GM12878 (cell line): ENCODE results near the gene FMNL2. TPM values are rescaled to one million over a fixed set of nuclear protein-coding genes. Genes with fewer than 3 reads are reported as not detected.

Experiments used
- ATAC-seq: fragments of 200-7000 bp; cut with Tn5 transposase; 3 replicates; pipeline ENCODE4 v1.9.1; 2020; ENCODE audit warnings: mild to moderate bottlenecking, moderate library complexity
- BruUV-seq: library from RNA; stranded (reverse); fragments of 400-500 nt; replicated peaks from 2 replicates; lab custom pipeline; 2021; lab: Mats Ljungman, UMichigan
- CTCF ChIA-PET: fragments of 300-600 bp; sonication (Branson Sonifier 250); formaldehyde crosslinking; extraction: SDS; loops from one replicate; lab custom pipeline; 2021; ENCODE audit warnings: inconsistent platforms; lab: Yijun Ruan, JAX
- POLR2A ChIA-PET: fragments of 350-600 bp; formaldehyde crosslinking; extraction: SDS; loops from one replicate; lab custom pipeline; 2021; ENCODE audit warnings: inconsistent platforms; lab: Charles Lee
- RAD21 ChIA-PET: fragments of 300-600 bp; sonication (Branson Sonifier 250); formaldehyde crosslinking; loops from one replicate; lab custom pipeline; 2023; ENCODE audit warnings: antibody characterized with exemption; ENCODE audit not compliant: unreplicated experiment; lab: Charles Lee
- SMC1A ChIA-PET: fragments of 300-600 bp; sonication (Branson Sonifier 250); formaldehyde crosslinking; loops from one replicate; lab custom pipeline; 2023; ENCODE audit not compliant: unreplicated experiment, uncharacterized antibody; lab: Charles Lee
- DNase-seq: peaks from one replicate; pipeline ENCODE4 v3.0.0-alpha.2; 2011; ENCODE audit warnings: low read depth, low spot score
- FAIRE-seq: peaks from 3 replicates; lab custom pipeline; 2011; peaks lifted over from hg19 to GRCh38; lab: Jason Lieb, UNC
- H2AFZ ChIP-seq: 2 replicates; pipeline ENCODE4 v1.6.0; 2011; ENCODE audit warnings: low read depth, low read length, control low read depth; ENCODE audit not compliant: control insufficient read depth
- H3K27ac ChIP-seq: 2 replicates; pipeline ENCODE4 v1.5.1; 2011; ENCODE audit warnings: control low read depth; ENCODE audit not compliant: control insufficient read depth, insufficient read depth
- H3K27me3 ChIP-seq, 2 experiments: replicated peaks in 1 of 2; 2 replicates each; pipeline versions ENCODE4 v1.6.0 to v1.6.1; 2011; ENCODE audit warnings: low read length in 1 of 2; ENCODE audit not compliant: control insufficient read depth in 2 of 2, insufficient read depth in 2 of 2
- H3K36me3 ChIP-seq, 2 experiments: 2 replicates each; pipeline ENCODE4 v1.5.1; 2011; ENCODE audit warnings: low read length in 1 of 2; ENCODE audit not compliant: control insufficient read depth in 2 of 2, insufficient read depth in 2 of 2
- H3K4me1 ChIP-seq: 2 replicates; pipeline ENCODE4 v1.6.1; 2011; ENCODE audit warnings: mild to moderate bottlenecking, low read length, moderate library complexity, mixed read lengths; ENCODE audit not compliant: control insufficient read depth, insufficient read depth
- H3K4me2 ChIP-seq: 2 replicates; pipeline ENCODE4 v1.6.0; 2011; ENCODE audit warnings: control low read depth; ENCODE audit not compliant: control insufficient read depth, insufficient read depth
- H3K4me3 ChIP-seq: fragments of 200-600 bp; sonication (generic); 2 replicates; pipeline ENCODE4 v1.5.1; 2016
- H3K79me2 ChIP-seq: 2 replicates; pipeline ENCODE4 v1.6.0; 2011; ENCODE audit warnings: low read length; ENCODE audit not compliant: control insufficient read depth, insufficient read depth
- H3K9ac ChIP-seq: 2 replicates; pipeline ENCODE4 v1.8.0; 2011; ENCODE audit warnings: low read length, control low read depth, mixed read lengths; ENCODE audit not compliant: control insufficient read depth, insufficient read depth
- H3K9me3 ChIP-seq: replicated peaks from 3 replicates; pipeline ENCODE4 v1.5.1; 2011; ENCODE audit warnings: mild to moderate bottlenecking, low read length; ENCODE audit not compliant: control insufficient read depth, insufficient read depth
- H4K20me1 ChIP-seq: 2 replicates; pipeline ENCODE4 v1.6.0; 2011; ENCODE audit not compliant: control insufficient read depth, insufficient read depth
- IKZF1 ChIP-seq: fragments of 450-650 bp; conservative IDR thresholded peaks from 2 replicates; pipeline ENCODE4 v1.6.1; 2017; ENCODE audit warnings: antibody characterized with exemption, mild to moderate bottlenecking
- IKZF2 ChIP-seq, 2 experiments: fragments of 450-650 bp; IDR thresholded peaks; 2 replicates each; pipeline ENCODE4 v1.6.1; 2017; ENCODE audit warnings: mild to moderate bottlenecking in 2 of 2, moderate library complexity in 2 of 2
- IRF4 ChIP-seq: IDR thresholded peaks from 2 replicates; pipeline ENCODE4 v1.6.1; 2011; ENCODE audit warnings: low read depth, low read length
- MLLT1 ChIP-seq: fragments of 450-650 bp; IDR thresholded peaks from 2 replicates; pipeline ENCODE4 v1.6.1; 2016; ENCODE audit warnings: mild to moderate bottlenecking
- POLR2A ChIP-seq: IDR thresholded peaks from 2 replicates; pipeline ENCODE4 v1.6.1; 2011; ENCODE audit warnings: low read depth, mild to moderate bottlenecking, low read length
- POLR2AphosphoS5 ChIP-seq: IDR thresholded peaks from 2 replicates; pipeline ENCODE4 v1.6.1; 2011; ENCODE audit warnings: mild to moderate bottlenecking, low read length, inconsistent platforms
- RBBP5 ChIP-seq: fragments of 200-600 bp; sonication (generic); conservative IDR thresholded peaks from 2 replicates; pipeline ENCODE4 v1.6.1; 2016
- RELA ChIP-seq: fragments of 450-650 bp; IDR thresholded peaks from 2 replicates; pipeline ENCODE4 v1.8.0; 2014; ENCODE audit warnings: borderline replicate concordance; ENCODE audit not compliant: partially characterized antibody
- RUNX3 ChIP-seq: IDR thresholded peaks from 2 replicates; pipeline ENCODE4 v1.6.1; 2012; ENCODE audit warnings: low read length, inconsistent platforms
- ZNF217 ChIP-seq: fragments of 450-650 bp; IDR thresholded peaks from 2 replicates; pipeline ENCODE4 v1.6.1; 2017; ENCODE audit warnings: antibody characterized with exemption, mild to moderate bottlenecking
- ZNF384 ChIP-seq: IDR thresholded peaks from 2 replicates; pipeline ENCODE4 v1.6.1; 2012; ENCODE audit warnings: low read depth, mild to moderate bottlenecking, low read length, improper control_type of control experiment, borderline replicate concordance
- ZZZ3 ChIP-seq: IDR thresholded peaks from 2 replicates; pipeline ENCODE4 v1.6.1; 2011; ENCODE audit warnings: low read depth; ENCODE audit not compliant: control insufficient read depth, insufficient read length
- WGBS: methylation state at CpG from one replicate; pipeline ENCODE4 v1.1.6; 2016; ENCODE audit warnings: low lambda C conversion rate; ENCODE audit not compliant: insufficient replicate concordance, insufficient coverage; ENCODE audit errors: missing lambda C conversion rate; 5-methylcytosine and 5-hydroxymethylcytosine counted together
- in situ Hi-C: fragments of 300-500 bp; cut with MboI; formaldehyde crosslinking; loops from 9 replicates; pipeline ENCODE4 v1.14.3; 2018; ENCODE audit warnings: mixed read lengths
- intact Hi-C: fragments of 100-400 bp; cut with micrococcal nuclease; formaldehyde crosslinking; loops from one replicate; pipeline ENCODE4 v1.14.2; 2022; ENCODE audit not compliant: unreplicated experiment
- polyA plus RNA-seq, 11 experiments: library from polyadenylated mRNA; depleted of rRNA in 4 of 11; unstranded in 6 of 11; stranded (reverse) in 5 of 11; fragments of >200 nt; fragmentation: Nextera tagmentation in 4 of 11; fragmentation: Illumina TruSeq in 1 of 11; extraction: Ambion mirVana in 4 of 11; extraction: Trizol in 1 of 11; gene quantifications; 1 replicate in 1 of 11; 2 replicates in 10 of 11; pipeline versions ENCODE4 v1.2.1 to v1.2.3, GENCODE V29; 2011 to 2016; ENCODE audit warnings: inconsistent platforms in 2 of 11, missing spikeins in 2 of 11, low read depth in 1 of 11
- total RNA-seq, 4 experiments: library from RNA; depleted of rRNA in 3 of 4; stranded (reverse); fragments of >200 nt in 3 of 4; fragmentation: Illumina TruSeq in 1 of 4; extraction: Trizol in 1 of 4; gene quantifications; 2 replicates each; pipeline versions ENCODE4 v1.2.1 to v1.2.3, GENCODE V29; 2013 to 2021
- TF ChIP-seq, protein P1 (sequence below): IDR thresholded peaks from 2 replicates; pipeline ENCODE4 v1.6.1; 2012; ENCODE audit warnings: improper control_type of control experiment, low read depth, low read length; ENCODE audit not compliant: insufficient replicate concordance

The FMNL2 gene
- total and polyA plus RNA-seq, 10 of the 15 experiments (the other 5 are each of a cell fraction or from before 2014, with no cell fraction given) = 0.13 to 9.9 (median 0.35) TPM

- peaks cover 18% of the 10 kb centered on the region for H3K4me1 ChIP-seq
- ChIA-PET POLR2A (interaction anchor here (1.0 to 2.2 kb wide), 4 partner anchors 40 to 205 kb away, joined by 3 to 8 read pairs (median 4); no protein-coding TSS in a partner anchor), SMC1A (interaction anchor here (0.6 to 3.8 kb wide), 31 partner anchors 8 to 1326 kb away, joined by 3 to 32 read pairs (median 4); partner anchors contain the start of gene FMNL2), RAD21 (interaction anchor here (0.8 to 6.5 kb wide), 18 partner anchors 9 to 207 kb away, joined by 3 to 37 read pairs (median 4); no protein-coding TSS in a partner anchor), CTCF (interaction anchor here (1.0 to 2.4 kb wide), 14 partner anchors 10 to 240 kb away, joined by 3 to 15 read pairs (median 4); partner anchors contain the start of gene FMNL2)
- intact Hi-C loops = loop anchor here (2.0 to 5.0 kb wide), 2 partner anchors 72 to 90 kb away; partner anchors contain the start of gene FMNL2
- H3K9me3 ChIP-seq = no peaks in the 10 kb centered on the region
- ATAC-seq (peak; percentile 95), FAIRE-seq (no peak), DNase-seq (peak; percentile 55)
- no TSS peak for BruUV-seq
- in situ Hi-C loops = no loop called here
- peak overlapping the region; percentile 77 for H3K27ac ChIP-seq
- peak overlapping the region; percentile 80 for H2AFZ ChIP-seq
- peak overlapping the region; percentile 94 for H3K4me2 ChIP-seq
- peak overlapping the region; percentile 20; the same call in 1 of the 2 replicates for H3K4me3 ChIP-seq
- H3K9ac ChIP-seq = peak overlapping the region; percentile 71
- H3K27me3 ChIP-seq = no peaks in the 10 kb centered on the region
- no peaks in the 10 kb centered on the region for H4K20me1 ChIP-seq
- H3K79me2 ChIP-seq = peaks cover 4% of the 10 kb centered on the region
- H3K36me3 ChIP-seq = no peaks in the 10 kb centered on the region
- WGBS = under 1% methylated on average over 8 of the region's 8 CpGs
- TF ChIP-seq IKZF1 (peak; percentile 61), ZNF384 (peak; percentile 68), IKZF2 (IDR thresholded peaks at IDR 0.05) (peak in 1 of 2 experiments; percentile 83), RELA (no peak), MLLT1 (0 out of 2 replicates have a peak, but pooled peaks have one; percentile 42), ZNF217 (no peak), IRF4 (0 out of 2 replicates have a peak, but pooled peaks have one; percentile 8), ZZZ3 (no peak), POLR2AphosphoS5 (peak; percentile 81), RUNX3 (peak; percentile 45; the same call in 1 of the 2 replicates), POLR2A (peak; percentile 50; the same call in 1 of the 2 replicates), RBBP5 (no peak)
- TF ChIP-seq, protein P1, sequence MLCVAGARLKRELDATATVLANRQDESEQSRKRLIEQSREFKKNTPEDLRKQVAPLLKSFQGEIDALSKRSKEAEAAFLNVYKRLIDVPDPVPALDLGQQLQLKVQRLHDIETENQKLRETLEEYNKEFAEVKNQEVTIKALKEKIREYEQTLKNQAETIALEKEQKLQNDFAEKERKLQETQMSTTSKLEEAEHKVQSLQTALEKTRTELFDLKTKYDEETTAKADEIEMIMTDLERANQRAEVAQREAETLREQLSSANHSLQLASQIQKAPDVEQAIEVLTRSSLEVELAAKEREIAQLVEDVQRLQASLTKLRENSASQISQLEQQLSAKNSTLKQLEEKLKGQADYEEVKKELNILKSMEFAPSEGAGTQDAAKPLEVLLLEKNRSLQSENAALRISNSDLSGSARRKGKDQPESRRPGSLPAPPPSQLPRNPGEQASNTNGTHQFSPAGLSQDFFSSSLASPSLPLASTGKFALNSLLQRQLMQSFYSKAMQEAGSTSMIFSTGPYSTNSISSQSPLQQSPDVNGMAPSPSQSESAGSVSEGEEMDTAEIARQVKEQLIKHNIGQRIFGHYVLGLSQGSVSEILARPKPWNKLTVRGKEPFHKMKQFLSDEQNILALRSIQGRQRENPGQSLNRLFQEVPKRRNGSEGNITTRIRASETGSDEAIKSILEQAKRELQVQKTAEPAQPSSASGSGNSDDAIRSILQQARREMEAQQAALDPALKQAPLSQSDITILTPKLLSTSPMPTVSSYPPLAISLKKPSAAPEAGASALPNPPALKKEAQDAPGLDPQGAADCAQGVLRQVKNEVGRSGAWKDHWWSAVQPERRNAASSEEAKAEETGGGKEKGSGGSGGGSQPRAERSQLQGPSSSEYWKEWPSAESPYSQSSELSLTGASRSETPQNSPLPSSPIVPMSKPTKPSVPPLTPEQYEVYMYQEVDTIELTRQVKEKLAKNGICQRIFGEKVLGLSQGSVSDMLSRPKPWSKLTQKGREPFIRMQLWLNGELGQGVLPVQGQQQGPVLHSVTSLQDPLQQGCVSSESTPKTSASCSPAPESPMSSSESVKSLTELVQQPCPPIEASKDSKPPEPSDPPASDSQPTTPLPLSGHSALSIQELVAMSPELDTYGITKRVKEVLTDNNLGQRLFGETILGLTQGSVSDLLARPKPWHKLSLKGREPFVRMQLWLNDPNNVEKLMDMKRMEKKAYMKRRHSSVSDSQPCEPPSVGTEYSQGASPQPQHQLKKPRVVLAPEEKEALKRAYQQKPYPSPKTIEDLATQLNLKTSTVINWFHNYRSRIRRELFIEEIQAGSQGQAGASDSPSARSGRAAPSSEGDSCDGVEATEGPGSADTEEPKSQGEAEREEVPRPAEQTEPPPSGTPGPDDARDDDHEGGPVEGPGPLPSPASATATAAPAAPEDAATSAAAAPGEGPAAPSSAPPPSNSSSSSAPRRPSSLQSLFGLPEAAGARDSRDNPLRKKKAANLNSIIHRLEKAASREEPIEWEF = no peak
Measured at GRCh38 chr2:152407204-152407721, 72.3 kb downstream of the FMNL2 start.
